CD4-positive, alpha-beta T cell (primary cell): ENCODE data around the gene GP1BA. TPM values are rescaled to one million over a fixed set of nuclear protein-coding genes. Genes with fewer than 3 reads are reported as not detected.

Experiments used
- ATAC-seq: fragments of 200-7000 bp; cut with Tn5 transposase; one replicate; pipeline ENCODE4 v1.10.0; 2022; ENCODE audit warnings: mild to moderate bottlenecking; ENCODE audit not compliant: poor library complexity
- CTCF ChIA-PET: fragments of 350-600 bp; sonication (Branson Sonifier 250); formaldehyde crosslinking; loops from one replicate; lab custom pipeline; 2021; ENCODE audit warnings: antibody characterized with exemption, inconsistent platforms; lab: Charles Lee
- POLR2A ChIA-PET: fragments of 350-600 bp; sonication (Branson Sonifier 250); formaldehyde crosslinking; loops from one replicate; lab custom pipeline; 2021; ENCODE audit warnings: antibody characterized with exemption, inconsistent platforms; lab: Charles Lee
- DNase-seq, 14 experiments: peaks; one replicate each; pipeline ENCODE4 v3.0.0-alpha.2; 2013 to 2020; ENCODE audit warnings: mixed read lengths in 2 of 14
- H3K27ac ChIP-seq, 2 donors: one replicate each; pipeline versions ENCODE4 v1.5.1 to v1.7.0; 2013; ENCODE audit warnings: low read length in 2 of 2, low read depth in 1 of 2, mild to moderate bottlenecking in 1 of 2
- H3K27me3 ChIP-seq, 2 experiments: 1 replicate in 1 of 2; 2 replicates in 1 of 2; pipeline versions ENCODE4 v1.6.1 to v1.7.0; 2013; ENCODE audit warnings: low read length in 2 of 2, control low read depth in 1 of 2, mild to moderate bottlenecking in 1 of 2, moderate library complexity in 1 of 2; ENCODE audit not compliant: insufficient read depth in 2 of 2, control insufficient read depth in 1 of 2
- H3K36me3 ChIP-seq: one replicate; pipeline ENCODE4 v1.6.1; 2013; ENCODE audit warnings: low read length, control low read depth; ENCODE audit not compliant: insufficient read depth
- H3K4me1 ChIP-seq: one replicate; pipeline ENCODE4 v1.6.1; 2013; ENCODE audit warnings: low read length, control low read depth; ENCODE audit not compliant: insufficient read depth
- H3K4me3 ChIP-seq: one replicate; pipeline ENCODE4 v1.5.1; 2013; ENCODE audit warnings: mild to moderate bottlenecking, low read length, moderate library complexity
- H3K9me3 ChIP-seq, 2 experiments: 1 replicate in 1 of 2; 2 replicates in 1 of 2; pipeline versions ENCODE4 v1.6.1 to v1.7.0; 2013; ENCODE audit warnings: low read length in 2 of 2, mild to moderate bottlenecking in 2 of 2, control low read depth in 1 of 2, moderate library complexity in 1 of 2; ENCODE audit not compliant: control insufficient read depth in 1 of 2, insufficient read depth in 1 of 2
- H3K27ac Mint-ChIP-seq: one replicate; pipeline ENCODE4 v1.8.0; 2020; ENCODE audit warnings: mixed read lengths
- H3K27me3 Mint-ChIP-seq: one replicate; pipeline ENCODE4 v1.8.0; 2021; ENCODE audit warnings: mixed read lengths
- H3K36me3 Mint-ChIP-seq: one replicate; pipeline ENCODE4 v1.8.0; 2021; ENCODE audit warnings: low read depth, mixed read lengths
- H3K4me1 Mint-ChIP-seq: one replicate; pipeline ENCODE4 v1.8.0; 2021; ENCODE audit warnings: low read depth, mixed read lengths
- H3K4me3 Mint-ChIP-seq: one replicate; pipeline ENCODE4 v1.8.0; 2020; ENCODE audit warnings: mild to moderate bottlenecking, mixed read lengths
- H3K9me3 Mint-ChIP-seq: one replicate; pipeline ENCODE4 v1.8.0; 2020; ENCODE audit warnings: mixed read lengths
- intact Hi-C, 2 experiments: fragments of 100-400 bp; cut with DNase I in 1 of 2; cut with micrococcal nuclease in 1 of 2; formaldehyde crosslinking; loops; one replicate each; pipeline versions ENCODE4 v1.15.1 to v1.9.0; 2023 to 2025; cut with DNase I, micrococcal nuclease
- total RNA-seq, 174 experiments: library from RNA in 2 of 174; stranded (reverse) in 2 of 174; gene quantifications; one replicate each; pipeline ENCODE4 v1.2.3 and lab custom pipeline; 2021 to 2026
- TF ChIP-seq, protein P1 (sequence below): fragments of 200-600 bp; IDR thresholded peaks from one replicate; pipeline ENCODE4 v1.8.0; 2022; ENCODE audit warnings: antibody characterized with exemption, mild to moderate bottlenecking

The GP1BA gene
- total RNA-seq, 2 experiments from 2014 or later: not detected

DNA sequence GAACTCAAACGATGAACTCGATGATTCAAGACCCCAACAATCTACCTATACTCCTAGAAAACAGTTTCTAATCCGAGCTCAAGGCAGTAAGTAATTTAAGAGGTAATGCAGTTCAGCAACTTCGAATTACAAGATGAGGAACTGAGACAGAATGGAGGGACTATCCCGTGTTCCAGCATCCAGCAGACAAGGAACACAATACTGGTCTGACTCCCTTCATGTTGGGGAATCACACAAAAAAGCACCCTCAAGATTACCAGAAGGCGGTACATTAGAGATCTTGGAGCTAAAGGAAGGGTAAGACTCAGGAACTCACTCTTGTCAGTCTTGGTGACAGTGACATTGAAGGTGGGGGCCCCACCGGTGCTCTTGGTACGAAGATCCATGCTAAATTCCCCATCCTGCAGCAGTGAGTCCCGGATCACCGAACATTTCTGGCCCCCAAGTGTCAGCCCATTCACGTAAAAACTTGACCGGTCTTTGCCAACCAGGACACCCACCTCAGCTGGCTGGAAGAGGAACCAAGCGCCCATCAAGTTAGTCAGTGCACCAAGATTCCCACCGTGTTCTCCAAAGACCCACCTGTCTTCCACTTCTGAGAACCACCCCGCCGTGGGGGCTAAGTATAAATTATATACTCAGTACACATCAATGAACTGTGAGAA lies 14.4 kb downstream of the GP1BA start:
- ChIA-PET CTCF (interaction anchor here (0.8 to 2.3 kb wide), 2 partner anchors 20 to 157 kb away, joined by 3 to 7 read pairs; partner anchors contain the start of genes GLTPD2 and SPAG7), POLR2A (interaction anchor here (0.9 to 13.9 kb wide), 10 partner anchors 8 to 103 kb away, joined by 3 to 350 read pairs (median 6); partner anchors contain the start of genes CHRNE, INCA1, KIF1C and RNF167)
- H3K27me3 Mint-ChIP-seq: no peaks in the 10 kb centered on the region
- no peak for ATAC-seq
- H3K9me3 Mint-ChIP-seq: no peaks in the 10 kb centered on the region
- Histone ChIP-seq H3K27me3 (no peaks in the 10 kb centered on the region), H3K27ac (peak overlapping the region; percentile 96 to 98), H3K4me3 (peak overlapping the region; percentile 99), H3K9me3 (peaks cover 0 to 3% of the 10 kb centered on the region in 2 experiments), H3K4me1 (peaks cover 70% of the 10 kb centered on the region), H3K36me3 (peaks cover 51% of the 10 kb centered on the region)
- peaks cover 64% of the 10 kb centered on the region for H3K36me3 Mint-ChIP-seq
- peak overlapping the region; percentile 90 for H3K27ac Mint-ChIP-seq
- TF ChIP-seq, protein P1, sequence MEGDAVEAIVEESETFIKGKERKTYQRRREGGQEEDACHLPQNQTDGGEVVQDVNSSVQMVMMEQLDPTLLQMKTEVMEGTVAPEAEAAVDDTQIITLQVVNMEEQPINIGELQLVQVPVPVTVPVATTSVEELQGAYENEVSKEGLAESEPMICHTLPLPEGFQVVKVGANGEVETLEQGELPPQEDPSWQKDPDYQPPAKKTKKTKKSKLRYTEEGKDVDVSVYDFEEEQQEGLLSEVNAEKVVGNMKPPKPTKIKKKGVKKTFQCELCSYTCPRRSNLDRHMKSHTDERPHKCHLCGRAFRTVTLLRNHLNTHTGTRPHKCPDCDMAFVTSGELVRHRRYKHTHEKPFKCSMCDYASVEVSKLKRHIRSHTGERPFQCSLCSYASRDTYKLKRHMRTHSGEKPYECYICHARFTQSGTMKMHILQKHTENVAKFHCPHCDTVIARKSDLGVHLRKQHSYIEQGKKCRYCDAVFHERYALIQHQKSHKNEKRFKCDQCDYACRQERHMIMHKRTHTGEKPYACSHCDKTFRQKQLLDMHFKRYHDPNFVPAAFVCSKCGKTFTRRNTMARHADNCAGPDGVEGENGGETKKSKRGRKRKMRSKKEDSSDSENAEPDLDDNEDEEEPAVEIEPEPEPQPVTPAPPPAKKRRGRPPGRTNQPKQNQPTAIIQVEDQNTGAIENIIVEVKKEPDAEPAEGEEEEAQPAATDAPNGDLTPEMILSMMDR: no peak
- peaks cover 72% of the 10 kb centered on the region for H3K4me1 Mint-ChIP-seq
- H3K4me3 Mint-ChIP-seq: peak overlapping the region; percentile 99
- intact Hi-C loops: loop anchor here (5.0 kb wide), 2 partner anchors 101 to 234 kb away; partner anchors contain the start of gene ARRB2 (in 2 of the 2)
- peak in 2 of 14 experiments; percentile 47 to 51 for DNase-seq

DNA sequence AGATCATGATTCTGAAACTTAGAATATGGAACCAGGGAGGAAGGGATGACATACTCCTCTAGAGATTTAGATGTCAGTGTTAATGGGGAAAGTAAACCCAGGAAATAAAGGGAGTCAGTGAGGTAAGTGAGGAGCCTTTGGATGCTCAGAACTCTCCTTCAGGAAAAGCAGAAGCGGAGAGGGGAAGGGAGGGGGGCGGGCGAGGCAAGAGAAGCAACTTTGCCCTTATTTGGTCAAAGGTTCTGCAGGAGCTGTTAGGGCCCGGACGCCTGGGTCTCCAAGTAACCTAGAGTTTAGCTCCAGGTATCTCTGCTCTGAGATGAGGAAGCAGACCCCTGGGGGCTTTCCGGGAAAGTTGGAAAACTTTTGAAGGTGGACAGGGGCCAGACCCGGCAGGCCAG lies 14.9 kb downstream of the GP1BA start:
- H3K27ac Mint-ChIP-seq: peak overlapping the region; percentile 90
- DNase-seq: peak in 2 of 14 experiments; percentile 8 to 53
- H3K9me3 Mint-ChIP-seq: no peaks in the 10 kb centered on the region

More for the DNA sequence above, 14.9 kb downstream of the GP1BA start:
- Histone ChIP-seq H3K36me3 (peaks cover 49% of the 10 kb centered on the region), H3K9me3 (peaks cover 0 to 3% of the 10 kb centered on the region in 2 experiments), H3K4me1 (peaks cover 64% of the 10 kb centered on the region), H3K4me3 (peak overlapping the region; percentile 99), H3K27me3 (no peaks in the 10 kb centered on the region), H3K27ac (peak overlapping the region; percentile 96 to 98)
- H3K36me3 Mint-ChIP-seq: peaks cover 58% of the 10 kb centered on the region
- TF ChIP-seq, protein P1: no peak
- ATAC-seq: no peak
- CTCF ChIA-PET: interaction anchor here (1.2 to 2.3 kb wide), 2 partner anchors 20 to 39 kb away, joined by 3 to 7 read pairs; partner anchors contain the start of gene SPAG7
- no peaks in the 10 kb centered on the region for H3K27me3 Mint-ChIP-seq
- peak overlapping the region; percentile 99 for H3K4me3 Mint-ChIP-seq
- peaks cover 68% of the 10 kb centered on the region for H3K4me1 Mint-ChIP-seq
- POLR2A ChIA-PET: interaction anchor here (0.7 to 13.9 kb wide), 11 partner anchors 8 to 804 kb away, joined by 3 to 350 read pairs (median 5); partner anchors contain the start of genes C17orf107, CYB5D2, INCA1 and KIF1C
- intact Hi-C loops: loop anchor here (5.0 kb wide), 2 partner anchors 100 to 235 kb away; partner anchors contain the start of gene ARRB2 (in 2 of the 2)
